ENCODE measurements around the gene DPT.

- no peak for TF ChIP-seq POLR2A (IDR thresholded peaks at IDR 0.05)
- TF ChIP-seq, protein P1, sequence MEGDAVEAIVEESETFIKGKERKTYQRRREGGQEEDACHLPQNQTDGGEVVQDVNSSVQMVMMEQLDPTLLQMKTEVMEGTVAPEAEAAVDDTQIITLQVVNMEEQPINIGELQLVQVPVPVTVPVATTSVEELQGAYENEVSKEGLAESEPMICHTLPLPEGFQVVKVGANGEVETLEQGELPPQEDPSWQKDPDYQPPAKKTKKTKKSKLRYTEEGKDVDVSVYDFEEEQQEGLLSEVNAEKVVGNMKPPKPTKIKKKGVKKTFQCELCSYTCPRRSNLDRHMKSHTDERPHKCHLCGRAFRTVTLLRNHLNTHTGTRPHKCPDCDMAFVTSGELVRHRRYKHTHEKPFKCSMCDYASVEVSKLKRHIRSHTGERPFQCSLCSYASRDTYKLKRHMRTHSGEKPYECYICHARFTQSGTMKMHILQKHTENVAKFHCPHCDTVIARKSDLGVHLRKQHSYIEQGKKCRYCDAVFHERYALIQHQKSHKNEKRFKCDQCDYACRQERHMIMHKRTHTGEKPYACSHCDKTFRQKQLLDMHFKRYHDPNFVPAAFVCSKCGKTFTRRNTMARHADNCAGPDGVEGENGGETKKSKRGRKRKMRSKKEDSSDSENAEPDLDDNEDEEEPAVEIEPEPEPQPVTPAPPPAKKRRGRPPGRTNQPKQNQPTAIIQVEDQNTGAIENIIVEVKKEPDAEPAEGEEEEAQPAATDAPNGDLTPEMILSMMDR (IDR thresholded peaks at IDR 0.05): no peak
Measured at GRCh38 chr1:168767894-168768584, 39.0 kb upstream of the DPT start.

Data from testis (tissue), 2 donors.